Spleen (tissue), 7 donors: ENCODE measurements around the gene TSACC.

Source experiments
- CTCF ChIP-seq, 11 experiments: fragments of 200-600 bp in 7 of 11; fragments of 450-650 bp in 4 of 11; sonication (generic) in 4 of 11; IDR thresholded peaks in 8 of 11; conservative IDR thresholded peaks in 3 of 11; 1 replicate in 7 of 11; 2 replicates in 4 of 11; pipeline versions ENCODE4 v1.4.0 to v1.8.0; 2016 to 2021; ENCODE audit warnings: antibody characterized with exemption in 11 of 11, inconsistent platforms in 4 of 11, mild to moderate bottlenecking in 1 of 11
- POLR2A ChIP-seq, 3 donors: fragments of 450-650 bp; IDR thresholded peaks; one replicate each; pipeline ENCODE4 v1.5.1; 2017; ENCODE audit warnings: antibody characterized with exemption in 3 of 3, mild to moderate bottlenecking in 1 of 3
- POLR2AphosphoS5 ChIP-seq, 3 donors: sonication (generic); formaldehyde crosslinking; IDR thresholded peaks; one replicate each; pipeline ENCODE4 v1.5.1; 2017; ENCODE audit warnings: antibody characterized with exemption in 3 of 3
- donor health status: DM: no; HTN: no; CAD: no; lungs with moderate emphysema.
- donor health status: DM: no; HTN: no; CAD: no.
- donor health status: DM: no; HTN: no; CAD: no.

- TF ChIP-seq POLR2A (IDR thresholded peaks at IDR 0.05) = no peak
- no peak for TF ChIP-seq CTCF (IDR thresholded peaks at IDR 0.05 in 8 of 11, conservative IDR thresholded peaks at IDR 0.05 in 3 of 11)
- TF ChIP-seq POLR2AphosphoS5 (IDR thresholded peaks at IDR 0.05) = no peak
These were observed 1.1 kb upstream of the TSACC start for GRCh38 chr1:156337052-156337887.
